Activated CD4-positive, alpha-beta T cell treated with anti-CD3 and anti-CD28 coated beads, Interleukin-2, amount 50 U/mL, for 1 hour (primary cell): Measurements from ENCODE around the gene EFNA5.
"Not testable (repeated sequence)": the region's sequence is repeated elsewhere in the genome, so short reads cannot be mapped to it uniquely, and the experiment has no call there.

ENCODE experiments used
- DNase-seq: peaks from one replicate; pipeline ENCODE4 v3.0.0-alpha.2; 2020

EFNA5 gene

GRCh38 chr5:107346580-107346979 is 324.2 kb downstream of the EFNA5 start:
- DNase-seq = not testable (repeated sequence)

DNA sequence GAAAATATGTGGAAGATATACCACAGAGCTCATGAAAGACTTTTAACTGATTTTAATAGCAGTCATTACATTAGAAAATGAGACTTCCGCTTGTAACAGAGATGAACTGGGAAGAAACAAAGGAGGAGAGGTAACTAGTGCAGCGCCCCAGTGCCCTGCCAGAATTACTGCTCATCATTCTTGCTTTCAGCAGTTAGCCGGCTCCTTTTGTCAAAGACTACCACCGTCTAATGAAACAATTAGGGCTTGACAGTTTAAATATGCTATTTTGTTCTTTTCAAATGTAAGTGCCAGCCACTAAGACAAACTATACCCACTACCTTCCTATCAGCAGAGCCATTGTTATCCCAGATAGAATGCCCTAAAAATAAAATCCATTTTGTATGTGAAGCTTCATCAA is 328.4 kb downstream of the EFNA5 start:
- DNase-seq = no peak

GRCh38 chr5:107341376-107342084 is 329.2 kb downstream of the EFNA5 start:
- DNase-seq = no peak

DNA sequence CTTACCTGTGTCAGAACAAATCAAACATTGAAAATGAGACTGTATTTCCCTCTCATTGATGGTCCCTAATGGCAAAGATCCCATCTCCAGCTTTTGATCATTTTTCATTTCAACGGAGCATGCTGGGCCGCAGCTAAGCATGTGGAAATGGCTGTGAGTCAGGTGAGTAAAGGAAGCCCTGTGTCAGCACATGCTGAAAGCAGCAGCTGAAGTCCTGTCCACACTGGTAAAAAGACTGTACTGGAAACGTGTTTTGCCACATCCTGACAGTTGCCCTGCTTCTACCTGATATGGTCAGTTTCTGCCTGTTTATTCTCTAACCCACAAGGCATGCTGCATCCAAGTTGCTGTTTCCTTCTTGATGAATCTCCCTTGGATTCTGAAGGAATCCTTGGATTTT is 330.1 kb downstream of the EFNA5 start:
- DNase-seq = no peak

DNA sequence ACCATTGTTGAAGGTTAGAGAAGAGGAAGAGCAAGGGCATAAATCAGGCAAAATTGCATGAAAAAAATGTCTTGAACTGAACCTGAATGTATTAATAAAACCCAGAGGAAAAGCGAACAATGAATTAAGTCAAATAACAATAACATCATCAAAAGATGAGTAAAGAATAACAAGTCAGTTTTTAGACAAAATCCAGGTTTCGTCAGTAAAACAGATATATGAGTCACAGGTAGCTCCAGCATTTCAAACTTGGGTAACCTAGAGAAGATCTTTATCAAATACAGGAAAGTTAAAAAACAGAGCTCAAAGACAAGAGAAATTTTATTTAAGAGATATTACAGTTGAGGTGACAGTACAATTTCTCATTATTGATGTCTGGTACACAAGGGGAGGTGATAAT is 332.4 kb downstream of the EFNA5 start:
- DNase-seq = no peak

DNA sequence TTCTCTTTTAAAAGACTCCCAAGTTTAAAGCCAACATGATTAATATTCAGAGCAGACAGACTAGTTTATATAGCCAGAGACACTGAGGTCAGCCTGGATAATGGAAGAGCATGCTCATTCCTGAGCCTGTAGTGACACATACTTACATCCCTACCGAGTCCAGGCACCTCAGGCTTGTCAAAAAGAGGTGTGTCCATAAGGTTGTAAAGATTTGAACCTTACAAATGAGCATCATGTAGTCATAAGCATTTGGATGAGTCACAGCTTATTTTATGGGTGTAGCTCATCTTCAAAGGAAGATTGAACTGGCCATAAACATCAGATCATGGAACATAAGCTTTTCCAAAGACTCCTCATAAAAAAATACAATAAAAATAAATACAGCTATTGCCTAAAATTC is 333.5 kb downstream of the EFNA5 start:
- DNase-seq = no peak

DNA sequence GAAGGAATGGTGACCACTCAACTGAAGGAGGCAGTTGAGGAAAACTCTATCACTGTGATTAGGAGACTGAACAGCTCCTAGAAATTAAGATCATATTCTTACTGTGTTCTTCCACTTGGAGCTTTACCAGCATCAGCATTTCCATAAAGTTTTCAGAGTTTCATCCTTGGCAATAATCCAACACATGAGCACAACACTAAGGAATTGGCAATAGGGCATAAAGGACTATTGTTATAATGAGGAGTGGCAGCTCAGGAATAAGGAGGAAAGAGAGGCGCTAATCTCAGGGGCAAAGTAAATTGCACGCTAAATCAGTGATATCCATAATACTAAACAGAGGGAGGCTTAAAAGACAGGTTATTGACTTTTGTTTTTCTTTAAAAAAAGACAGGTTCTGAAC is 338.9 kb downstream of the EFNA5 start:
- DNase-seq = no peak

DNA sequence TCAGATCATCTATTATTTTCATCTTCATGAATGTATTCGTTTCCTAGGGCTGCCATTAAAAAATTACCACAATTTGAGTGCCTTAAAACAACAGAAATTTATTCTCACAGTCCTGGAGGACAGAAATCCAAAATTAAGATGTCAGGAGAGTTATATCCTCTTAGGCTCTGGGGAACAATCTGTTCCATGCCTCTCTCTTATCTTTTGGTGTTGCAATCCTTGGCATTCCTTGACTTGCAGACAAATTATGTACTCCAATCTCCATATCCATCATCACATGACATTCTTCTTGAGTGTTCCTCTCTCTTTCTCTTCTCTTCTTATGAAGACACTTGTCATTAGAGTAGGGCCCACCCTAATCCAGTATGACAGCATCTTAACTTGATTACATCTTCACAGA is 339.4 kb downstream of the EFNA5 start:
- DNase-seq = no peak

DNA sequence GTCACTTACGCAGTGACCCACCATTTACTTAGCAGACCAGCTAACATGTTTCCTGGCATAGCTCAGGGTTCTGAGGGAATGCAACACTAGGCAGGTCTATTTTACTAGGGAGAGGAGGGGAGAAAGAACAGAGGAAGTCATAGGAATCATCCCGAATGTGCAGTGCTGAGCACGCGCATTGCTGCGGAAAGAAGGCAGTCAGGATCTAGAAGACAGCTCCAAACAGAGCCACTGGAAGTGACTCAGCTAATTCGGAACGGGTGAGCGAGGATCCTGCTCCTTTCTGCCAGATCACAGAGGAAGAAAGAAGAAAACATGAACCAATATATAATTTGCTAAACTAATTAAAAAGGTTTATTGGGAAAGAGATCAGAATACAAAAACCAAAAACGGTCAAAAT is 339.8 kb downstream of the EFNA5 start:
- DNase-seq = no peak

DNA sequence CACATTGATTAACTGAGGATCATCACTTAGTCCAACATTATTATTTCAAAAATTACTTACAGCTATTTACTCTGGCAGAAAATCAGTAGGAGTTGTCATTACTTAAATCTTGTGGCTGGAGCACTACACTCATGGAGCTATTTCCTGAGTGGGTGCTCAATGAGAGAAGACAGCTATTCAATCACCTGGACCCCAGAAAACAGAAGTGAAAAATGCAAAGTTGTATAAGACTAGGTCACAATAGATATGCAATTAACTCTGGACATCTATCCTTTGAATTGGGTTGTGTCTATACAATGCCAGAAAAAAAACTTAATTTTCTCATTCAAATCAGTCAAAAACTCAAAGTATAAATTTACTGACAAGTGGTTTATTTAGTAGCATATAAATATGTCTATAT is 340.9 kb downstream of the EFNA5 start:
- DNase-seq = no peak
